Activated CD8-positive, alpha-beta memory T cell treated with anti-CD3 and anti-CD28 coated beads, Interleukin-2, amount 50 U/mL, for 24 hours (primary cell): ENCODE measurements around the gene DCTN1.
"Not testable (repeated sequence)": the region's sequence is repeated elsewhere in the genome, so short reads cannot be mapped to it uniquely, and the experiment has no call there.

Source experiments
- DNase-seq: peaks from one replicate; pipeline ENCODE4 v3.0.0-alpha.2; 2020; ENCODE audit errors: extremely low read depth

Gene DCTN1

DNA sequence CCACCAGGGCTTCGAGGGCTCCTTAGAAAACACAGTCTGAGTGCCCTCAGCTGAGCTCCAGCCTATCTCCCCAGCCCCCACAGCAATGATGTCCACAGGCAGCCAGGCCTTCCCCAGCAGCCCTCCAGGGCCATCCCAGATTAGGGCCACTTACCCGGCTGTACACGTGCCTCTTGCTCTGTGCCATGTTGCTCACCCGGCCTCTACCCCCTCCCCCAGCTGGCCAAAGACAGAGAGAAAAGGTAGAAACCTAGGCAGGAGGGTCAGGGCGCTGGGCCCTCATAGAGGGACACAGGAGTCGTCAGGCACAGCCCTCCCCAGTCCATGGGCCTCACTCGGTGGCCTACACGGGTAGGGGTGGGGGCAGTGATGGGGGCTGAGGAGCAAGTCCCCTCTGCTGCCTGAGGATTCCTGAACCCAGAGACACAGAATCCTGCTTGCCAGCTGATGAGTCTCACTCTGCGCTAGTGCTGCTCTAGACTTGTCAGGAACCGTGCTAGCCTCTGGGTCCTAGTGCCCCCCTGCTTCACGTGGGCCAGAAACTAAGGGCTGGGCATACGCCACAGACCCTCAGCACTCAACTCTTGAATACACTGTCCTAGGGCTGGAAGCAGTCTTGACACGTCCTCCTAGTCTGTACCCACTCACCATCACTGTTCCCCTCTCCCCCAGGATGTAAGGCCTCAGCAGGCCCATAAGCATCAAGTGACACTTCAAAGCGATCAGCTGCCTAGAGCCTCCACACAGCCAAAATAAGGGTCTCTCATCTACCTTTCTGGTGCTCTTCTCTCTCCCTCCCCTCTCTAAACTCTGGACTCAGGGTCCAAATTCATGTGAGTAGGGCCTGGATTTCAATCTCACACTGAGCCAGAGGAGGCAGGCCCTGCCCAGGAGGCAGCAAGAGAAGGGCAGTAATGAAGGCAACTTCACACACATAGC is at the start of gene DCTN1:
Gene DCTN1 (minus strand): TSS at position 461 of the 939 bp plus-strand sequence. CDS start 274 bp downstream, at position 187.
- no peak for DNase-seq

- no peak for DNase-seq
Measured at GRCh38 chr2:74428675-74429074, 48.6 kb upstream of the DCTN1 start.

DNA sequence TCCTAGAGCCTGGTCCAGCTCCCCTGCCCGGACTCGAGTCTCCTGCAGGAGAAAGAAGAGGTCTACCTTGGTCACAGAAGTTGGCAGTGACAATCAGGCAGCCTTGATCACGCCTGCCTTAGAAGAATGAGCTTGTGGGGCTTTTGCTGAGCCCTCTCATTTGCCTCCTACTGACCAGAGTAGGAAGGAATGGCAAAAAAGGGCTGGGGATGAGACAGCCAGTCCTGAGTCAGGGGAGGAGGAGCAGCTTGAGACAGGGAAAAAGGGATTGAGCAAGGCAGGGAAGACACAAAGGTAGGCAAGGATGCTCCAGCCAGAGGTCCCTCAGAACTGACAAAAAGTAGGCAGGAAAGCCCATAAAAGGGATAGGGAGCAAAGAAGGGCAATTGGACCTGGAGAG is 47.4 kb upstream of the DCTN1 start:
- no peak for DNase-seq

DNA sequence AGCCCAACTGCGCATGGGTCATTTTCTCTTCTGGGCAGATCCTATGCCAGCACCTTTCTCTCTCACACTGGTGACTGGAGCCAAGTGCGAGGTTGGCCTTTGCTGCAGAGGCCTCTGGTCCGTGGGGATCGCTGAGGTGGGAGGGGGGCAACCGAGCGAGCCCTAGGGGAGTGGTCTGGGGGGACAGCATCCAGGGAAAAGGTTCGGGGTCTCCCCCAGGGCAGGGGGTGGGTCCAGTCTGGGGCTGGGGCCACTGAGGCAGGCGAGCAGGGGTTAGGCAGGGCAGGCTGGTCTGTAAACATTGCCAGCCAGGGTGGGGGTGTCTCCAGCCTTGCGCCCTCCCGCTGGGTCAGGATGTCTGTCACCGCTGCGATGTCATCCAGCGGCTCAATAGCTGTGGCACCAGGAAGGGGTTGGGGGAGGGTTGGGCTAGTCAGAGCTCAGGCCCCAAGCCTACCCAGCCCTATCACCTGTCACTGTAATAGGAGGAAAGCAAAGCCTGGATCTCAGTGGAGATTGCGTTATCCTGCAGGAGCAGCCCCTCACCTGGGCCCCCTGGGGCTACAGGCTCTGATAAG is 46.2 kb upstream of the DCTN1 start:
- no peak for DNase-seq

GRCh38 chr2:74425523-74425922 is 45.4 kb upstream of the DCTN1 start:
- DNase-seq = no peak

DNA sequence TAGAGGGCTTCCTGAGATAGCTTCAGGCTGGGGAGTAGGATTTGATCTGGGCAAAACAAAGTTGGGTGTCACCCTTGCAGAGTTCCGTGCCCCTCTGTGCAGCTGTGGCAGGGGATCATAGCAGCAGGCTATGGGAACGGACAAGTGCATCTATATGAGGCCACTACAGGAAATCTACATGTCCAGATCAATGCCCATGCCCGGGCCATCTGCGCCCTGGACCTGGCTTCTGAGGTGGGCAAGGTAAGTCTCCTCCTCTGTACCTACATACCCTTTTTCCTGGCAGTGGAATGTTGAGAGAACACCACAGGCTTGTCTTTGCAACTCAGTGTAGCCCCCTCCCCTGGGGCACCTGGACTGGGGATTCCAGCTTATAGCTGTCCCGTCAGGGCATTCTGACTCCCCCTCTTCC is 44.9 kb upstream of the DCTN1 start:
- no peak for DNase-seq

- DNase-seq = no peak
Measured at GRCh38 chr2:74424139-74424992, 44.3 kb upstream of the DCTN1 start.

DNA sequence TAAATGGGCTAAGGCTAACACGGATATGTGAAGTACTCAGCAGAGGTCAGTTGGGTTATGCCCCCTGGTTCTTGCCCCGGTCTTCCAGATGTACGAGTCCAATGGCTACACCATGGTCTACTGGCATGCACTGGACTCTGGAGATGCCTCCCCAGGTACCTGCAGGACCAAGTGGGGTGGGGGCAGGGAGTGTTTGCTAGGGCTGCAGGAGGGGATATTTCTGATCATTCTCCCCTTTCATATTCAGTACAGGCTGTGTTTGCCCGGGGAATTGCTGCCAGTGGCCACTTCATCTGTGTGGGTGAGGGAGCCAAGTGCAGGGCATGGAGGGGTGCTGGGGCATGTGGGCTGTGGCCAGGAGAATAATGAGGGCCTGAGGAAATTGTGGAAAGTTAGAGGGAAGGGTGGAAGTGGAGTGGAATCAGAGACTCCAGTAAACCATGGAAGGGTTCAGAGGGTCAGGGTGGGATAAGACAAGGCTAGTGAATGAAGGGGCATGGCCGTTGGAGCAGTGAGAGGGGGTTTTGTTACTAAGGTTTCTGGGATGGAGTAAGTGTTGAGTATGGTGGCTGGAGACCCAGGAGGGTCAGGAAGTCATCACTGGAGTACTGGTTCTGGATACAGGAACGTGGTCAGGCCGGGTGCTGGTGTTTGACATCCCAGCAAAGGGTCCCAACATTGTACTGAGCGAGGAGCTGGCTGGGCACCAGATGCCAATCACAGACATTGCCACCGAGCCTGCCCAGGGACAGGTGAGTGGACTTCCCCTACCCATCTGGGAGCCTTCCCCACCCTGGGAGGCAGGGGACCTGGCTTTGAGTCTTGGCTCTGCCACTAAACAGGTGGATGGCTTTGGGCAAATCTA is 43.4 kb upstream of the DCTN1 start:
- no peak for DNase-seq

- peak; percentile 74 for DNase-seq
Measured at GRCh38 chr2:74421221-74421870, 41.2 kb upstream of the DCTN1 start, which contains the start of the genes C2orf81 and WDR54. Gene C2orf81, minus strand, starts transcription at chr2:74421619. Its CDS starts 59 bp downstream, at chr2:74421560. Gene WDR54, plus strand, starts transcription at chr2:74421730. Its CDS starts 424 bp downstream, at chr2:74422154.

DNA sequence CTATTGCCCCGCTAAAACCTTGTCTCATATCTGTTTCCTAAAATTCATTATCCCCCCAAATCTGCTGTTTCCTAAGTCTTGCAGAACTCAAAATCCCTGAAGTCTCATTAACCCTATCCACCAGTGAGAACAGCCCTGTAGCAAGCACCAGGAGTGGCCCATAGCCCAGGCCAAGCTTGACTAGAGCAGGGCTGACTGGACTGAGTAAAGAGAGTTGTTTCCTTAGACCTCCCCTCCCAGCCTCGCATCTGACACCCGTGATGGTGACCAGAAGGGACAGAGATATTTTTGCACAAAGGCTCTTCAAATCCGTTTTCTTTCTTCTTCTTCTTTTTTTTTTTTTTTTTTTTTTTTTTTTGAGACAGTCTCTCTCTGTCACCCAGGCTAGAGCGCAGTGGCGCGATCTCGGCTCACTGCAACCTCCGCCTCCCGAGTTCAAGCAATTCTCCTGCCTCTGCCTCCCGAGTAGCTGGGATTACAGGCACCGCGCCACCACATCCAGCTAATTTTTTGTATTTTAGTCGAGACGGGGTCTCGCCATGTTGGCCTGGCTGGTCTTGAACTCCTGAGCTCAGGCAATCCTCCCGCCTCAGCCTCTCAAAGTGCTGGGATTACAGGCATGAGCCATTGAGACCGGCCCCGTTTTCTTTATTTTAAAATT is 40.5 kb upstream of the DCTN1 start:
- DNase-seq = not testable (repeated sequence)

GRCh38 chr2:74420006-74420405 is 39.9 kb upstream of the DCTN1 start:
- DNase-seq = no peak

GRCh38 chr2:74419345-74419744 is 39.2 kb upstream of the DCTN1 start:
- no peak for DNase-seq

- DNase-seq = no peak
Measured at GRCh38 chr2:74418312-74418711, 38.2 kb upstream of the DCTN1 start.

DNA sequence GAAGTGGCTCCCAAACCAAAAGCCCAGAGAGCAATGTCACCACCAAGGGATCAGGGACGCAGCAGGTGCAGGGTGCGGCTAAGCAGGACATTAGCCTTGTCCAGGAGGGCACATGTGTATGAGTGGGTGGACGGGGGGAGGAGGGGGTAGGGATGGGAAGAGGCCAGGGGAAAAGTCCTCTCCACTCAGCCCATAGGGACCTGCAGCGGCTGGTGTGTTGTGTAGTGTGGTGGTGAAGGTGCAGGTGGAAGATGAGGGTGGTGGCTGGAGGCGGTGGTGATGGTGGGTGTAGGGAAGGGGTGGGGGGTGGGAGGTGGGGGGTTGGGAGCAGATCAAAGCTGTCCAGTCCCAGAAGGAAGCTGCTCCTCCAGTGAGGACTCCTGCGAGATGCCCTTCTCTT is 37.7 kb upstream of the DCTN1 start:
- no peak for DNase-seq

GRCh38 chr2:74417197-74417596 is 37.1 kb upstream of the DCTN1 start:
- DNase-seq = no peak

DNA sequence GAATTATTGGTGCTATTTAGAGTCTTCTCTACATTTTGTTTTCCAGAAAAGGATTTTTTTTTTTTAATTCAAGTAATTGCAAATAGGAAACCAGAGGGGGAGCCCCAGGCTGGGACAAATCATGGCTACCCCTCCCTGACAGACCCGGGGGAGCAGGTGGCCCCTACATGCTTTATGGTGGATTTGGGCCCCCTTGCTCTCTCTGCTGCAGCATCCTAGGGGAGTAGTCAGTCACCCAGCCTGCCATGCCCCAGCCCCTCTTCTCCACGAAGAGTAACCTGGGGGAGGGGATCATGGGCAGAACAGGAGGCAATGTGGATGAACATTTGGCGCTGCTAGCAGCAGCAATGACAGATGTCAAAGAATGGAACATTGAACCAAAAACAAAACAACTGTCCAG is 36.7 kb upstream of the DCTN1 start:
- DNase-seq = no peak

DNA sequence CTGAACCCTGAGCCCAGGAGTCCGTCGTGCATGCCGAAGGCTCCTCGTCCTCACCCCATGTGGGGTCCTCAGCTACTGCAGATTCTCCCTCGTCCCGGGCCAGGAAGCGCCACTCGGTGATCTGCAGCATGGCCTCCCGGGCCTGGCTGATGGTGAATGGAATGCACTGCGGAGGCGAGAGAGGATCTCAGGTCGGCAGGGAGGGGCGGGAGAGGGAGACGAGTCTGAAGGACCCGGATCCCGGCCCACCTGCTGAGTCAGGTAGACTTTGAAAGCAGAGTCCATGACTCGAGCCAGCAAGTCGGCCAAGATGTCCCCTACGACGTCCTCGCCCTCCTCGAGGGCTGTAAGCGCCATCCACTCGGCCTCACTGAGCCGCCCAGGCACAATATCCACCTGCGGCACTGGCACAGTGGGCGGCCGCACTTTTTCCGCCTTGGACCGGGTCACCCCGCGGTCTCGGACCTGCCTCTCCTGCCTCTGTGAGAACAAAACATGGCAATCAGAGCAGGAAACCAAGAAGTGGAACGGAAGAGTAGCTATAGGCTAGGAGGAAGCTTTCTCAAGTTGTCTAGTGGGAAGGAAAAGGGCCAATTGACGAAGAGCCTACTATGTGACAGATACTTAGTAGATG is 35.8 kb upstream of the DCTN1 start:
- no peak for DNase-seq

- DNase-seq = no peak
Measured at GRCh38 chr2:74414881-74415761, 35.0 kb upstream of the DCTN1 start.

- no peak for DNase-seq
Measured at GRCh38 chr2:74414441-74414840, 34.3 kb upstream of the DCTN1 start.
